NCI-H2081 treated with DMSO at 0.1 percent for 48 hours (cell line): ENCODE data around the gene MSLN.

Source experiments
- DNase-seq: peaks from one replicate; lab custom pipeline; 2025; lab: John Stamatoyannopoulos, UW

MSLN gene

GRCh38 chr16:807347-808084 lies 47.0 kb downstream of the MSLN start:
- DNase-seq: peak; percentile 68

DNA sequence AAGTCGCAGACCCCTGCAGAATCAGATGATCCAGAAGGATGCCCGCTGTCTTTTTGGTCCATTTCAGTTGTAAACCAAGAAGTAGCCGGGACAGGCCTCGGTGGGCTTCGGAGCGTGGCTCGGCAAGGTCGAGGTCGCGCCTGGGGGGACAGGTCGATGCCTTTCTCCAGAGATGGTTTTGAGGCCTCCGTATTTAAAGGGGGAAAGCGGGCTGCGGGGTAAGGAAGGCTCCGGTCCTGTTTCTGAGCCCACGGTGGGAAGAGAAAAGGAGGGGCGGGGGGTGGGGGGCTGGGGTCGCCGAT lies 47.5 kb downstream of the MSLN start:
- DNase-seq: no peak

DNA sequence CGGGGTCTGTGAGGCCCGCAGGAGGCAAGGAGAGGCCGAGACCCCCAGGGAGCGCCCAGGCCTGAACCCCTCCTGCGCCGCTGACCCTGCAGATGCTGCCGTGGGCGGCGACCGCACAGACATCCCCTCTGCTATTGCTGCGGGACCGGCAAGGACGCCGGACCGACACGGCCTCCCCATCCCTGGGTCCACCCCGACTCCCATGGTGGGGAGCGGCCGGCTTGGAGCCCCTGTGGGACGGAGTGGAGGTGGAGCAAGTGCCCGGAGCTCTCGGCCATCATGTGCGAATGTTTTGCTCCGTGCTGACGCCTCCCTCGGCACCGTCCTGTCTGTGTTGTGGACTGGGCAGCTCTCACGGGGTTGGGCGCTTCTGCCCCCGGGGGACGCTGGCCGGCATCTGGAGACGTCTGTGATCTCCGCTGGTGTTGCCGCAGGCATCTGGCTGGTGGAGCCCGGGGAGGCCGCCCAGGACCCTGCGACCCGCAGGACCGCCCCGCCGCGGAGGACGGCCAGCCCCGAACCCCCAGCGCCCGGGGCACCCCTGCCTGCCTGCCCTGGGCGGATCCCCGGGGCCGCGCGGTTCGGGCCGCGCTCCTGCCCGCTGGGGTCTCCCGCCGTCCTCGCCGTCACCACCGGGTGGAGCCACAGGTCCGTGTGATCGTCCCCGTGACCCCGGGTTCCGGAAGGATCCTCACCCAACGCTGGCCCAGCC lies 52.8 kb downstream of the MSLN start:
- DNase-seq: no peak

- DNase-seq: no peak
Measured at GRCh38 chr16:813916-814412, 53.4 kb downstream of the MSLN start.

DNA sequence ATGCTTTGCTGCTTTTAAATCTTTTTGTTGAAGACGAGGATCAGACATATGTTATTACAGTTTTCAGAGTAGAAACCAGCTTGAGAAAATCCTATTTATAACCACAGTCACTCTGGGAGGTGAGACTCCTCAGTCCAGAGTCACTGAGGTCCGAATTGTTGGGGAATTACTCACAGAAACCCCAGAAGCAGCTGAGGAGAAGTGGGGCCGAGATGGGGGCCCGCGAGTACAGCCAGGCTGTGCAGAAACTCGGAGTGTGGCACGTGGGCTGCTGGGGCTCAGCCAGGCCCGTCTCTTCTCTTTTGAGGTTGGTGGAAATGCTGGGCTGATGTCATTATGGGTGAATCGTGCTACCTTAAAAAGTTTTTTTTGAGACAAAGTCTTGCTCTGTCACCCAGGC lies 54.4 kb downstream of the MSLN start:
- no peak for DNase-seq

DNA sequence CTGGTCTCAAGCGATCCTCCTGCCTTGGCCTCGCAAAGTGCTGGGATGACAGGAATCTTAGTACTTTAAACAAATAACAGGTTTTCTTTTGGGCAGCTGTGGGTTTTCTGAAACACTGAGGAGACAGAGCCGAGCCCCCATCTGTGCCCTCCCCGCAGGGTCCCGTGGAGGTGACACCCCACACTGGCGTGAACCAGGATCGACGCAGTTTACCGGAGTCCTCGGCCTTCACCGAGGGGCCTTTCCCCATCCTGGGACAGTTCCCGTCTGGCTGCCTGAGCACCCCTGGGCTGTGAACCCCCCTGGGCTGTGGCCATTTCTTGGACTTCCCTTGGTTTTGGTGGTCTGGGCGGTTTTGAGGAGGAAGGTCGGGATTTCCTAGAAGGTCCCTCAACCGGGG lies 55.3 kb downstream of the MSLN start:
- no peak for DNase-seq

DNA sequence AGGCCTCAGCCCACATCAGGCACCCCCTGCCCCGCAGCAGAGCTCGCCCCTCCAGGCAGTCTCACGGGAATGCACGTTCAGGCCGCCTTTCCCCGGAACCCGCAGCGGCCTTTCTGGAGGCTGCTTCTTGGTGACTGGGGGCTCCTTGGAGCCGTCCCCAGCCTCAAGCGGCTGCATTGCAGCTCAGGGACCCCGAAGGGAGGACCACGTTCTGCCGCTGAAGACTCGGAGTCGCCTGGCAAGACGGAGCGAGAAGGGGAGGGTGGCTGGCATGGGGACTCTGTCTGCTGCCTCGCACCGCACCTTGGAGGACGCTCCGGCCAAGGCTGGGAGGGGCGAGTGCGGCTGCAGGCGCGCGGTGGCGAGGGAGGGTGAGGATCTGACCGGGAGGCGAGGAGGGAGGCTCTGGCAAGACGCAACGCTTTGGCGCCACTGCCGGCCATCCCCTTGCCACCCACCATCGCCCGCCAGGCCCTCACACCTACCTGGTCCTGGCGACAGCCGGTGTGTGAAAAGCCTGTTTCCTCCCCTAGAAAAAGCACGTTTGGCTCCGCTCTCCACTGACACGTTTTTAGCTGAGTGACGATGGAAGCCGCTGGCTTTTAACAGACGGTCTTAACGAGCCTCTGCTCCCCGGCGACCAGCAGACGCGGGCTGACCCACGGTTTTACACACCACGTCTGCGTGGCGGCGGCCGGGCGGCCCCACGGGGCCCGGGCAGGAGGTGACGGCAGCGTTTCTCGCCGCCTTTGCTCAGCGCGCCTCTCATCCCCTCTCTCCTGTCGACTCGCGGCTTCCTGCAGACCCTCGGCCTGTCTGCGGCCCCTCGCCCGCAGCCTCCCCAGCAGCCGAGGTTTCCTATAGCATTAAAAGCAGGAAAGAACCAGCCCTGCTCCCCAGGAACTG lies 56.7 kb downstream of the MSLN start:
- DNase-seq: no peak

GRCh38 chr16:818132-818531 lies 57.6 kb downstream of the MSLN start:
- no peak for DNase-seq
